Esophagus muscularis mucosa (tissue), 4 donors: ENCODE measurements around the gene UNC50.

Experiments used
- EP300 ChIP-seq: sonication (generic); formaldehyde crosslinking; IDR thresholded peaks from one replicate; pipeline ENCODE4 v1.6.1; 2017; ENCODE audit warnings: antibody characterized with exemption
- POLR2A ChIP-seq: fragments of 450-650 bp; IDR thresholded peaks from one replicate; pipeline ENCODE4 v1.6.1; 2017; ENCODE audit warnings: antibody characterized with exemption, moderate library complexity, mild to moderate bottlenecking, low read depth
- POLR2AphosphoS5 ChIP-seq, 2 donors: sonication (generic); formaldehyde crosslinking; IDR thresholded peaks; one replicate each; pipeline ENCODE4 v1.6.1; 2017; ENCODE audit warnings: antibody characterized with exemption in 2 of 2
- TF ChIP-seq, protein P1 (sequence below), 3 experiments: fragments of 200-600 bp in 2 of 3; fragments of 450-650 bp in 1 of 3; sonication (generic) in 2 of 3; IDR thresholded peaks; one replicate each; pipeline ENCODE4 v1.5.1; 2017 to 2019; ENCODE audit warnings: antibody characterized with exemption in 3 of 3, mild to moderate bottlenecking in 2 of 3, moderate library complexity in 1 of 3

DNA sequence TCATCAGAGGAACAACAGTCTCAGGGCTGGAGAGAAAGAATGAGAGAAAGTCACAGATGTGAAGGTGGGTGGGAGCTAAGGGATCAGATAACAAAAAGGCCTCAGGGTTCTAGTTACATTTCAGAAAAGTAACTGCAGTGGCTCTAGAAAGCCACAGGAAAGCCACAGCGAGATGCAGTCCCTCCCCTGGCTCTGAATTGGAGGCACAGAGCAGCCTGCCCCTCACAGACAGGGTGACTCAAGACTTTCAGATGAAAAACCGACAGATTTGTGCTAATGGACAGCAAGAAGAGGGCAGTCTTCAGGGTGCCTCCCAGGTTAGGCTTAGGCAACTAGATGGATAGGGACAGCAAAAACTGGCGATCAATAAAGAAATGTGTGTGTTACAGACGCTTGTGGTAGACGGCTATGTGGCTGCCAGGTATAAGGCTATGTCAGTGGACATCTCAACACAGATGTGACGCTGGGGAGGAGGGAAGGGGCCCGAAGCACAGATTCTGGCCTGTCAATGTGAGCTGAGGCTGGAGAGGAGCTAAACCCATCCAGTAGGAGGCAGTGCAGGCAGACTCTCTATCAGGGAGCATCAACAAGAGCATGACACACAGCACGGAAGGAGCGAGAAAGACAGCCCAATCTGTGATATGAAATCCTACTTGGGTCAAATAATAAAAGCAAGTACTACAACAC lies 26.2 kb downstream of the UNC50 start:
- TF ChIP-seq, protein P1, sequence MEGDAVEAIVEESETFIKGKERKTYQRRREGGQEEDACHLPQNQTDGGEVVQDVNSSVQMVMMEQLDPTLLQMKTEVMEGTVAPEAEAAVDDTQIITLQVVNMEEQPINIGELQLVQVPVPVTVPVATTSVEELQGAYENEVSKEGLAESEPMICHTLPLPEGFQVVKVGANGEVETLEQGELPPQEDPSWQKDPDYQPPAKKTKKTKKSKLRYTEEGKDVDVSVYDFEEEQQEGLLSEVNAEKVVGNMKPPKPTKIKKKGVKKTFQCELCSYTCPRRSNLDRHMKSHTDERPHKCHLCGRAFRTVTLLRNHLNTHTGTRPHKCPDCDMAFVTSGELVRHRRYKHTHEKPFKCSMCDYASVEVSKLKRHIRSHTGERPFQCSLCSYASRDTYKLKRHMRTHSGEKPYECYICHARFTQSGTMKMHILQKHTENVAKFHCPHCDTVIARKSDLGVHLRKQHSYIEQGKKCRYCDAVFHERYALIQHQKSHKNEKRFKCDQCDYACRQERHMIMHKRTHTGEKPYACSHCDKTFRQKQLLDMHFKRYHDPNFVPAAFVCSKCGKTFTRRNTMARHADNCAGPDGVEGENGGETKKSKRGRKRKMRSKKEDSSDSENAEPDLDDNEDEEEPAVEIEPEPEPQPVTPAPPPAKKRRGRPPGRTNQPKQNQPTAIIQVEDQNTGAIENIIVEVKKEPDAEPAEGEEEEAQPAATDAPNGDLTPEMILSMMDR (IDR thresholded peaks at IDR 0.05): no peak
- TF ChIP-seq EP300: no peak
- no peak for TF ChIP-seq POLR2AphosphoS5 (IDR thresholded peaks at IDR 0.05)
- no peak for TF ChIP-seq POLR2A
